Measurements from ENCODE around the gene AMELY.
"Not testable (repeated sequence)": the region's sequence is repeated elsewhere in the genome, so short reads cannot be mapped to it uniquely, and the experiment has no call there.

Gene AMELY, protein sequence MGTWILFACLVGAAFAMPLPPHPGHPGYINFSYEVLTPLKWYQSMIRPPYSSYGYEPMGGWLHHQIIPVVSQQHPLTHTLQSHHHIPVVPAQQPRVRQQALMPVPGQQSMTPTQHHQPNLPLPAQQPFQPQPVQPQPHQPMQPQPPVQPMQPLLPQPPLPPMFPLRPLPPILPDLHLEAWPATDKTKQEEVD

DNA sequence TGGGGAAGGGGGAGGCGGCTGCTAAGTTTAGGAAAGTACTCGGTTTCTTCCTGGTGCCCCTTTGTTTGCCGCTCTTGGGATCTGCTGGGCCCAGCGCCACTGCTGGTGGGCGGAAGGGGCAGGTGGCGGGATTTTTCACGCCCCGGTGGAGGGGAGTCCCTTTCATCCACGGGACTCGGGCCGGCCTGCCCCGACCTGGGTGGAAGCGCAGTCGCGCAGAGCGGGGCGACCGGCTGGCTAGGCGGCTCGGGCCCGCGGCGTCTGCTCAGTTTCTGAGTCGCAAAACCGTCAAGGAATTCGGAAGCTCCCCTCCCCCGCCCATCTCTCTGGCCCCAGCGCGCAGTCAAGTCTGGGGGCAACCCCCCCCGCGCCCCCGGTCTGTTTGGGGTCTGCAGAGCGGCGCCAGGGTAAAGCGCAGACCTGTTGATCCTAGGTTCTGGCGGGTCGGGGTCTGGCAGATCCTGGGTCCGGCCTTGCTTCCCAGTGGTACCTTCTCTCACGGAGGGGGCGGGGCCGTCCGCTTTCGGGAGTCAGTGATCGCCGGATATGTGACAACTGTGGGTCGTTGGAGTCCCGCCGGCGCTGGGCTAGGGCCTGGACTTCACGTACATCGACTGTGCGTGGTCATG, at the start of gene AMELY:
AMELY (minus strand) TSS at position 500 of the 629 bp plus-strand sequence. CDS start 39,144 bp downstream, outside the sequence.
- no peak for DNase-seq (ENCODE audit: low read depth, low spot score)

DNA sequence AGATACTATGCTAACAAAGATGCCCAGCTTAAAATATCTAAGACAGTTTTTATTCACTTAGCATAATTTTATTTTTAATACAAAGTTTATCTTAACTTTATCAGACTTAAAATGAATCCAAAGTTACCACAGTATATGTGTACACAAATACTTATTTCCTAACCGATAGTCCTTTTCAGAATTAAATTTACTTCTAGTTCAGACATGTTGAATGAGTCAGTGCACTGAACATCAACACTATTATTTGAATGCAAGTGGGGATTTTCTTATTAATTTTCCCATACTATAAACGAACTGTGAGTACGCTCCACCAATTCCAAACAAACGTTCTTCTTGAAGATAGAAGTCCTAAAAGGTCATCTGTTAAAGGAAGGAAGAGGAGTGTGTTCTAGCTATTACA, 38.4 kb upstream of the AMELY start:
- no peak for DNase-seq (ENCODE audit: low read depth, low spot score)

DNA sequence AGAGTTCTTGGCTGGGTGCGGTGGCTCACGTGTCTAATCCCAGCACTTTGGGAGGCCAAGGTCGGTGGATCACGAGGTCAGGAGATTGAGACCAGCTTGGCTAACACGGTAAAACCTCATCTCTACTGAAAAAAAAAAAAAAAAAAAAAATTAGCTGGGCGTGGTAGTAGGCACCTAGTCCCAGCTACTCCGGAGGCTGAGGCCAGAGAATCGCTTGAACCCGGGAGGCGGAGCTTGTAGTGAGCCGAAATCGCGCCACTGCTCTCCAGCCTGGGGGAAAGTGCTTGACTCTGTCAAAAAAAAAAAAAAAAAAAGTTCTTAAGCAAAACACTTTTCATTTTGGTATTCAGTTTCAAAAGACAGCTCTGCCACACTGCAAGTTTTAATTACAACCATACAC, 36.8 kb upstream of the AMELY start:
- no peak for DNase-seq (ENCODE audit: low read depth, low spot score)

DNA sequence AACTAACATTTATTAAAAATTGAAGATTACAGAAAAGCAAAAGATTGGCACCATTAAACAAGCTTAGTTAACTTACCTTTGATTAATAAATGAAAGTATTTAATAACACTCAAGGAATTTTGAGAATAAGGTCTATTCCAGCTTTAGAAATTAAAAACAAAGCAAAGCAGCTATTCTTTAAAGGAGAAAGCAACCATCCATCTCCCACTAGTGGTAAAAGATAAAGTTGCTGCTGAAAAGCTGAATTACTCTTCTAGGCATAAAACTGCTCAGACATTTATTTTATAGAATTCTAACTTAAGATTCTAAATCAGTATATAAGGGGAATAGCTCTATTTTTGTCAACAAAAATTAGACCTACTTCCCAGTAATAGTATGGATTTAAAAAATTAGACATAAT, 36.1 kb upstream of the AMELY start:
- no peak for DNase-seq (ENCODE audit: low read depth, low spot score)

DNA sequence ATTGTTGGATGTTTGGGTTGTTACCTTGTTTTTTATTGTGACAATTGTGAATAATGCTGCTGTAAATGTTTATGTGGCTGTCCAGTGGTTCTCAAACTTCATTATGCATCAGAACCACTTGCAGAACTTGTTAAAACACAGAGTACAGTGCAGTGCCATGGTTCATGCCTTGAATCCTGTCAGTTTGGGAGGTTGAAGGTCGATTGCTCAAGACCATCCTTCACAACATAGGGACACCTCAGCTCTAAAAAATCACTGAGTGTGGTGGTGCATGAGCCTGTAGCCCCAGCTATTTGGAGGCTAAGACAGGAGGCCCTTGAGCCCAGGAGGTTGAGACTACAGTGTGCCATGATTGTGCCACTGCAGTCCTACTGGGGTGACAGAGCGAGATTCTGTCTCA, 23.9 kb upstream of the AMELY start:
- no peak for DNase-seq (ENCODE audit: low read depth, low spot score)

DNA sequence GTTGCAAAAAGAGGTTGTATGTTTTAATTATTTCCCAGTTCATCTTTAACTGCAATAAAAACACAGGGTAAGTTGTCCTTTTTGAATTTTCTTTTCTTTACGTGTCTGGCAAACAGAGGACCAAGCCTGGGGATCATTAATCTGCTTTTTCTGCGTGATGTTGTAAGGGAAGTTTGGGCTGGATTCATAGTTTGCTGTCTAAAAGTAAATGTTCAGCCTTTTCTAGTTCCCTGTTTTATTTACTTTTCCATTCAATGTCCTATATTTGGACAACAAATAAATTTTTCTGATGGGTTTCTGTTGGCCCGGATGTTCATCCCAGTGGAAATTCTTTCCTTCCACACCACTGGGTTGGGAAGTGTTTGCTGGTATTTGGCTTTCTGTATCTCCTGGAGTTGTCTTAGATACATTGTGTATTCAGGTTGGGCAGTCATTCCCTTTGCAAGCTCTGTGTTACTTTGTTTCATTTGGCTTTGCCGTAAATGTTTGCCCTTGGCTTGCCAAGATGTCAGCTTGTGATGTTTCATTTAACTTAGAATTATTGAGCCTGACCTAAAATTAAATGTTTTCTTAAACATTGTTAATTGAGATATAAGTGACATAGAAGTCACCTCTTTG, 20.3 kb upstream of the AMELY start:
- DNase-seq (ENCODE audit: low read depth, low spot score), result no peak

DNA sequence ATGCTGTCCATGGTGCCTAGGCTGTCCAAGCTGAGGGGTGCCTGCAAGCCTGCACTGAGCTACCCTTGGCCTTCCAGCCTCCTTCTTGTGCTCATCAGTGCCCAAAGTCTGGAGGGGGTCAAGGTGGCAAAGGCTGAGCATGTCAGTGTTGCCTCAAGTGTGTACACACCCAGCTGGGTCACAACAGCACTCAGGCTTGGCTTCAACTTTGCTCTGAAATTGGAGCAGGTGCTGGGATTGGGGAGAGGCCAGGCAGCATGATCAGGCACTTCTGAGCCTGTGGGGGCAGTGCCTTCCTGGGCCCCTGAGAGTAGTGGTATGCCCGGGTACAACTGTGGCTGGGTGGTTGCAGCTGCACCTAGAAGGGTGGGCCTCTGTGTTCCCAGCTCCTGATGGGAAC, 17.7 kb upstream of the AMELY start:
- no peak for DNase-seq (ENCODE audit: low read depth, low spot score)

DNA sequence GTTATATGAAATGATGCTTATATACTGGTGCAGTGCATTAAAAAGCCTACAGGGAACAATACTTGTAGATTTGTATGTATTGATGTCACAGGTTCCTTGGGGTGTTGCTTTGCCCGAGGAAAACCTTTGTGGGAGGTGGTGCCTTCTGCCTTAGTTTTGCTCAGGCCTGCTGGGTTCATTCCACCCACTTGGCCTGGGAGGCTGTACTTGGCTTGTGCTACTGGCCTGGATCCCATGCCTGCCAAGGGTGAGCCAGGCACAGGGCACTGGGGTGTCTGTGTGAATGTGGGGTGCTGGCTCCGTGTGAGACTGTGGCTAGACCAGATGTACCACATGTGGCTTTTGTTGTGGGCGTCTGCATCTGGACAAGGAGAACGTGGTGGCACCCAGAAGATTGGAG, 16.7 kb upstream of the AMELY start:
- no peak for DNase-seq (ENCODE audit: low read depth, low spot score)

DNA sequence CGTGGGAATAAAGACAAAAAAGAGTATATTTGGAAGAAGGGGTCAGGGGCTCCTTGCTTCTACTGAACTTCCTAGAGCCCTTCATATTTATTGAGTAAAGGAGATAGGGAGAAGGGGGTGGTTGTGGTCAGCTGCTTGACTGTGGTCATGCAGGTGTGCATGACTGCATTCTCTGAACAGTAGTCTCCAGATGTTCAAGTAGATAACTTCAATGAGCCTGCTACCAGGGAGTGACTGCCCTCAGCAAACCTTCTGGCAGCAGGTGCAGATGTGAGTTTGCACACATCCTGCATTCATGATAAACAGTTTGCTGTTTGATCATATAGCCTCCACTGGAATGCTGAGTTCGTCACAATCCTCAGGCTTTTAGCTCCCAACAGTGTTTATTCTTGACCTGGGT, 9.5 kb upstream of the AMELY start:
- DNase-seq (ENCODE audit: low read depth, low spot score), result no peak

DNA sequence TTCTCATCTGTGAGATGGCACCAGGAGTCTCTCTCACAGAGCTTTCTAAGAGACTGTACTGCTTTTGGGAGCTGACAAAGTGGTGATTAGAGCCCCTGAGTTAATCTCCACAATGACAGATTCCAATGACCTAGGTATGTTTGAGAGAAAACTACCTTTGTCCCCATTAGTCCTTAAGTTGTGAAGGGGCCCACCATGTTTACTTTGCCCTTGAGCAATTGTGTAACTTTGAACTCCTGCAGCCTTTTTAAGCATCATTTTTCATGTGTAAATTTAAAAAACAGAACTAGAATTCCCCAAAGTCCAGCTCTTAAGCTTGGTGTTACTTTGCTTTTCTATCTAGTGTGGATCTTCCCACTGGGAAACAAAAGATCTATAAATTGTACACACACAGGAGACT, 1.8 kb upstream of the AMELY start:
- no peak for DNase-seq (ENCODE audit: low read depth, low spot score)

DNA sequence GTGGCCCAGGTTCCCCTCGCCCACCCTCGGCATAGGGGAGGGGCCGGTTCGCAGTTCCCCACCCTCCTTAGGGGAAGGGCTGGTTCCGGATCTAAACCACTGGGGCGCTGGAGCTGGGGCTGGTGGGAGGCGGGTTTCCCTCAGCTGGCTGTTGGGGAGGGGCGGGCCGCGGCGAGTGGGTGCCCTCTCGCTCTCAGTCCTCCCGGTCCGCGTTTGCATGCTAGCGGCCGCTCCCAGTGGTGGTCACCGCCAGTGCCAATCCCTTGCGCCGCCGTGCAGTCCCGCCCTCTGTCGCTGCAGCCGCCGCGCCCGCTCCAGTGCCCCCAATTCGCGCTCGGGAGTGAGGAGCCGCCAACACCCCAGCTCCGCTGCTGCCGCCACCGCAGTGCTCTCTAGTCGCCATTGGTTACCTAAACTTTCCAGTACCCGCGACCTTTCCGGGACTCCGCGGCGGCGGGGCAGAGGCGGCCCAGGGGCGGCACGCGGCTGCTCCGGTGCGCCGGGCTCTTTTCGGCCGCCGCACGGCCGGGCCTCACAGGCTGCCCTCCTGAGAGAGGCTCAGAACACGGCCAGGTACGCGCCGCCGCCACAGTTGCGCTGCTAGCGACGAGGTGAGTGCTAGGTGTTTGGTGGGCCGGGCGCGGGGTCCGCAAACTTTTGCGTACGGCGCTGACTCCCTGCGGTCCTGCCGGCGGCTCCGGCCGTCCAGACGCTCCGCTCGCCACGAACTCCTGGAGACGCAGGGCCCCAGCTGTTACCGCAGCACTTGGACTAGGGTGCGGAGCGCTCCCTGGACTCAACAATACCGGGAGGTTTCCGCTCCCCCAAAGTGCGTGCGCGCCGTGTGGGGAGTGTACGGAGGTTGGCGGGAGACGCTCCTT, 940 bp downstream of the AMELY start, which contains the start of gene TBL1Y:
TBL1Y (plus strand) TSS at position 326 of the 881 bp plus-strand sequence. CDS start 114,388 bp downstream, outside the sequence.
- no peak for DNase-seq (ENCODE audit: low read depth, low spot score)

DNA sequence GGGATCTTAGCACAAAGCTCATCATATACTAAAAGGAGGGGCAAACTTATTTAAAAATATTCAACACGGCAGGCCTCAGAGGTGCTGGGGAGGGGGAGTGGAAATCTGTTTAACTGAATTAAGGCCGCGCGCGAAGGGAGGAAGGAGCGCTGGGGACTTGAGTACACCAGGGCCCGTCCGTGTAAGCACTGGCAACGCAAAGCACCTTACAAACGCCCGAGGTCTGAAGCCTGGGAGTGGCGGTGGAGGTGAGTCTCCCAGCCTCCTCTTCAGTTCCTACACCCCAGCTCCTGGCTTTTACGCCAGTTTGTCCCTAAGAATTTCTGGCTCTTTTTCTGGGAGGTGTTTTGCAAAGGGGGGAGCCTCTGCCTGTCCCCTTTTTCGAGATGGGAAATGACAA, 1.7 kb downstream of the AMELY start:
- DNase-seq (ENCODE audit: low read depth, low spot score), result no peak

DNA sequence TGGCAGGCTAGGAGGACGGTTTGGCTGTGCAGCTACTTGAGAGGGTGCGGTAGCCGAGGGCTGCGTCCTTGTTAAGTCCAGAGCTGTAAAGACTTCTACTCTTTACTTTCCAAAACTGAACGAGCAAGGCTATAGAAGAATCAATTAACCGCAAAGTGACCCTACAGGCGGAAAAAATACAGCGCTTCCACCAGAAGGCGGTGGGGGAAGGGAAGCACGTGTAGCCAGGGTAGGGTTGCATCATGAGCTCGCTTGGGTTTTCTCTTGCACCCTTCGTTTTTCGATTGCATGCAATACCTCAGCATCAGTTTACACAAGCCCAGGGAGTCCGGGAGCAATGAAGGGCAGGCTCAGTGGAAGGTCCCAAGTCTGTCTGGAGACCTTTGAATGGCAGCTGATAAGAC, 2.4 kb downstream of the AMELY start:
- DNase-seq (ENCODE audit: low read depth, low spot score), result no peak

DNA sequence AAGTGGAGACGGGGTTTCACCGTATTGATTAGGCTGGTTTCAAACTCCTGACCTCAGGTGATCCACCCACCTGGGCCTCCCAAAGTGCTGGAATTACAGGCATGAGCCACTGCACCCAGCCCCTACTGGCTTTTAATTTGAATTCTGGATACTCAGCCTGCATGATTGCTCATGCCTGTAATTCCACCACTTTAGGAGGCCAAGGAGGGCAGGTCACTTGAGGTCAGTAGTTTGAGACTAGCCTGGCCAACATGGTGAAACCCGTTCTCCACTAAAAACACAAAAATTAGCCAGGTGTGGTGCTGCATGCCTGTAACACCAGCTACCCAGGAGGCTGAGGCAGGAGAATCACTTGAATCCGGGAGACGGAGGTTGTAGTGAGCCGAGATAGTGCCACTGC, 3.5 kb downstream of the AMELY start:
- not testable (repeated sequence) for DNase-seq (ENCODE audit: low read depth, low spot score)

DNA sequence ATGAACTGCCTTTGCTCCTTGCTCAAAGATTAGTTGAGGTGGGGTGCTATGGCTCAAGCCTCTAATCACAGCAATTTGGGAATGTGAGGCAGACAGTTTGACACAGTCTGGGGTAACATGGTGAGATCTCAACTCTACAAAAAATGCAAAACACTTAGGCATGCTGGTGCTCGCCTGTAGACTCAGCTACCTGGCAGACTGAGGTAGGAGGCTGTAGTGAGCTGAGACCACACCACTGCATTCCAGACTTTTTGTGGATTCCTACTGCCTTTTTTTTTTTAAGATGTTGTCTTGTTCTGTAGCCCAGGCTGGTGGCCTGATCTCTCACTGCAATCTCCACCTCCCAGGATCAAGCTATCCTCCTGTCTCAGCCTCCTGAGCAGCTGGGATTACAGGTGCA, 4.0 kb downstream of the AMELY start:
- DNase-seq (ENCODE audit: low read depth, low spot score), result no peak

DNA sequence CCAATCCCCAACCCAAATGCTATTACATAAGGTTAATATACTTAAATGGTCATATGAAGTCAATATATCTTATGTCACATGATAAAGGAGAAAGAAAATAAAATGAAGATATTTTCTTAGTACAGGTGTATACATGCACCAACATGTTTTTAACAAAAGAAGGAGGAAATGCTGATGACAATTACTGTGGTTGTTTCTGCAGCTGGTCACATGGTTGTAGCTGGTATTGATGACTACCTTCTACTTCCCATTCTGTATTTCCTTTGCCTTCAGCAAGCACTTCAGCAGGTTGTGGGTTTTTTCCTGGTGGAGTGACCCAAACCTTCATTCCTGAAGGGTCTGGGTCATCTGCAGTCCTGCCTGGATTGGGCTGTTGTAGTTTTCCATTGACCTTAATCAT, 9.4 kb downstream of the AMELY start:
- not testable (repeated sequence) for DNase-seq (ENCODE audit: low read depth, low spot score)

DNA sequence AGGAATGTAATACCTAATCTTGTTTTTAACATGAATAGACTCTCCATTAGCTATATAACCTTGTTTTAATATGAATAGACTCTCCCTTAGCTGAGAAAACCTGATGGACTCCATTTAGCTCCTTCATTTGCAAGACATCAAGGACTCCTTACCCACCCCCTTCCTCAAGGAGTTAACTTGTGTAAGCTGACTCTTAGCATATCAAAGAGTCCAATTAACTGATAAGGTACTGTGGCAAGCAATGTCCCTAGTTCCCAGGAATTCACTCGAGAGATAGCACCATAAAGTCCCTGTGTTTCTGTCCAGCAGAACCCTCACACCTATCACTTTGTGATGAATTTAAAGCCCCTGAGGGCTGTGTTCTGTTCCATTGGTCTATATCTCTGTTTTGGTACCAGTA, 16.3 kb downstream of the AMELY start:
- DNase-seq (ENCODE audit: low read depth, low spot score), result no peak

DNA sequence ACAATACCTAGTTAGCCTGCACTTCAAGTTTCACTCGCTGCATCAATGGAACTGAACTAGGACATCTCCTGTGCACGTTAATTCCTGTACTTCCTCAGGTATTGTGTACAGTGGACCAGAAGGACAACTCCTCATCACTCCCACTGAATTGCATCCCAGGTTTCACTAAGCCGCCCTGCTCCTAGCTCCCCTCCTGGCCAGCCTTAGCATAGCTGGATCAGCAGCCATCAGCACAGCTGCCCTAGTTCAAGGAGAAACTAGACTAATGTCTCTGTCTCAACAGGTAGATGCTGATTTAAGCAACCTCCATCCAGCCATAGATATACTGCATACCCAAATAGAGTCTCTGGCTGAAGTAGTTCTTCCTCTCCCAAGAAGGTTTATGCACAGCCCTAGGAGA, 17.1 kb downstream of the AMELY start:
- no peak for DNase-seq (ENCODE audit: low read depth, low spot score)

DNA sequence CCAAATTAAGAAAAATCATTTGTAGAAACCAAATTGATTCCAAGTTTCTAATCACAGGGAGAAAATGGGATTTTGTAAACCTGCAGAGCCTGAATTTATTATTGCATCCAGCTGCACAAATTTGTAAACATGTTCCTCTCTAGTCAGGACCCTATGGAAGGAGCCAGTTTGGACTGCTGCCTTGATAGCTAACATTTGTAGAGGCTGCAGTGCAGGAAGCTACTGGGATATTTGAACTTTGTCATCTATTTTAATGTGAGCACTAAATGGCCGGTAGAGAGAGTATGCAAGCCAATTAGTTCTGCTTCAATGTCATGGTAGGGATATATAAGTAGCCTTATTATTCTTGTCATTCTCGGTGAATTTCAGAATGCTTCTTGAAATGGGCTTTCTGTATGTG, 62.2 kb downstream of the AMELY start:
- no peak for DNase-seq (ENCODE audit: low read depth, low spot score)

DNA sequence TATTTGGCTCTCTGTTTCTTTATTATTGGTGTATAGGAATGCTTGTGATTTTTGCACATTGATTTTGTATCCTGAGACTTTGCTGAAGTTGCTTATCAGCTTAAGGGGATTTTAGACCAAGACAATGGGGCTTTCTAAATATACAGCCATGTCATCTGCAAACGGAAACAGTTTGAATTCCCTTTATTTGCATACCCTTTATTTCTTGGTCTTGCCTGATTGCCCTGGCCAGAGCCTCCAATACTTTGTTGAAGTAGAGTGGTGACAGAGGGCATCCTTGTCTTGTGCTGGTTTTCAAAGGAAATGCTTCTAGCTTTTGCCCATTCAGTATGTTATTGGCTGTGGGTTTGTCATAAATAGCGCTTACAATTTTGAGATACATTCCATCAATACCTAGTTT, 68.9 kb downstream of the AMELY start:
- not testable (repeated sequence) for DNase-seq (ENCODE audit: low read depth, low spot score)
